GM18511 (cell line): ENCODE results near the gene VPS39.

Source experiments
- ATAC-seq: cut with Tn5 transposase; IDR thresholded peaks from one replicate; pipeline ENCODE4 v1.9.1; 2021; ENCODE audit warnings: mild to moderate bottlenecking, moderate library complexity; ENCODE audit not compliant: unreplicated experiment

The VPS39 gene

DNA sequence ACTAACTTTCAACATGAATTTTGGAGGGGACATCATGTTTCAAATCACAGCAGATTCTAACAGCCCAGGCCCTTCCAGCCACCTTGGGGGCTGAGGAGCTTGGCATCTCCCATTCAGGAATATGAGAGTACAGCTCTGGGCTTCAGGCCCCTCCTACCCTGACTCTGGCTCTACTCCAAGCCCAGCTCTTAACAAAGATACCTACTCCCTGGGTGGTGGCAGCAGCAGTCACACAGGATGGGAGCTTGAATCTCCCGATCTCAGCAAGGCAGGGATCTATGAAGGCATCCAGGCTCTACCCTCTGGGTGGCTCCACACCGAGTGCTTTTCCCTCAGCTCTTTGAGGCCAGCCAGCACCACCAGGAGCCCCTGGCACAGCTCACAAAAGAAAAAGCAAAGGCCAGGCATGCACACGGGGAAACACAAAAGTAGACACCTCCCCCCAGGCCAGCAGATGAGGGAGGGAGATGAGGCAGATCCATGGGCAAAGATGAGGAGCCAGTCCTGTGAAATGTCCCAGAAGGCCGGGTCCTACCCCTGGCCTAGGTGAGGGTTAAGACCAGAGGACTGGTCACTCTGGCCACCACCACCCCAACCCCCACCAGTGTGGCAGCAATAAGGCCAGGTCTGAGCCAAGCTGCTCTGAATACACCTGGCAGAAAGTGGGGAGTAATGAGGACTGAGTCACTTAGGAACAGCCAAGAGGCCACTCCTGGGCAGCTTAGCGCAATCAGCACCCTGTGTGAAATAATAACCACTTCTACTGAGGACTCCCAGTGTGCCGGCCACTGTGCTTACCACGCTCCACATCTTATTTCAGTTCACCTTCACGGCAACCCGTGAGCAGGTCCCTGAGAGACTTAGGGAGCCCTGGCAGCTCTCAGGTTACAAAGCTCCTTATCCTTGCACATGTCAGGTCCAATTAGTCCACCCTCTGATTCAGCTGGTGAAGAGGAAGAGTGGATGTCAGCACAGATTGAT is 76.0 kb downstream of the VPS39 start:
- no peak for ATAC-seq

DNA sequence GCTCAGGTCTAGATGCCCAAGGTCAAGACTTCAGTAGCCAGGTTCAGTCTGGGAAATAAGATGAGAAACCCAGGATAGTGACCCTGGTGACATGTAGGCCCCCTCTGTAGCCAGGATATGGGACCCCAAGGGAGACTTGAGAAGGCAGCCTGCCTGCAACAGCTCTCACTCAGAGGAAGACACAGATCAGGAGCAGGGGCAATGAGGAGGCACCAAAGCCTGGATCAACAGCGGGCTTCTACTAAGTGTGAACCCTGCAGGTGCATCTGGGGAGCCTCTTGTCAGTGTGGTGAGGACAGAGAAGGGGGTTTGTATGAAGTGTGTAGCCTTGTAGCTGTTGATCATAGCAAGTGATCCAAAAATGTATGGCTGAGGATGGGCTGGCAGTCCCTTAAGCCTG is 77.1 kb downstream of the VPS39 start:
- ATAC-seq, result no peak

DNA sequence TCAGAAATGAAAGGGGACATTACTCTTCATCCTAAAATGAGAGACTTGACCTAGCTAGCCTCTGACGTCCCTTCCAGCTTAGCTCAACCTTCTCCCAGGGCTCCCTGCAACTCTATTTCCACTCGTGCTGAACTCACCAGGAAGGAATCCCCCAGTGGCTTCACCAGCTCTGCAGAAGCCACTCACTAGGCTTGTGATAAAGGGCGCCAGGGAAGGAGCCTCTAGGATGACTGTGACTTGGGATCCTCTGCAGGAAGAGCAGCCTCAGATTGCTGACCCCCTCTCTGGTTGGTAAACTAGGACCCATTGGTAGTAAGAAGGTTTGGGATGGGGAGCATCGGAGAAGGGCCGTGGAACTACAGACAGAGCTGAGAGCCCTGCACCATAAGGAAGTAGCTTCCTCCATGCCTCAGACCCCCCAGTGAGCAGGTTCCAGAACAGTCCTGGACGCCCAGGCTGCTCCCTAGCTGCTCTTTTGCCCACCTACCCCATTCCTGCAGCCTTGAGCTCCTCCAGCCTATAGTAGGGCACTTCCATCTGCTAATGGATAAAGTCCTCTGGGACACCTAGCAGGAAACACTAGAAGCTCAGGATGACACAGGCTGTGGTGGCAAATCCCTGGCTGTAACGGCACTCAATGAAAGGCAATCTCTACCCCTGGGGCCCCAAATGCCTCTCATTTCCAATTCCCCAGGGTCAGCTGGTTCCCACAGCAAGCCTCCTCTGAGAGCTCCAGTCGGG is 77.7 kb downstream of the VPS39 start:
- ATAC-seq, result no peak

DNA sequence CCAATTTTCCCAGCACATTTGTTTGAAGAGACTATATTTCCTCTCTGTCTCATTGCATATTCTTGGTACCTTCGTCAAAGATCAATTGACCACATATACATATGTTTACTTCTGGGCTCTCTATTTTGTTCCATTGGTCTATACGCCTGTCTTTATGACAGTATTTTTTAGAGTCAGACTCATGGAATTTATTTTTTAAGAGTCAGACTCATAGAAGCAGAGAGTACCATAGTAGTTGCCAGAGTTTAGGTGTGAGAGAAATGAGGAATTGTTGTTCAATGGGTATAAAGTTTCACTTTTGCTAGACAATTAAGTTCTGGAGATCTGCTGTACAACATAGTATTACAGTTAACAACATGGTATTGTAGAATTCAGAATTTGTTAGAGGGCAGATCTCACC is 78.7 kb downstream of the VPS39 start:
- ATAC-seq, result no peak

DNA sequence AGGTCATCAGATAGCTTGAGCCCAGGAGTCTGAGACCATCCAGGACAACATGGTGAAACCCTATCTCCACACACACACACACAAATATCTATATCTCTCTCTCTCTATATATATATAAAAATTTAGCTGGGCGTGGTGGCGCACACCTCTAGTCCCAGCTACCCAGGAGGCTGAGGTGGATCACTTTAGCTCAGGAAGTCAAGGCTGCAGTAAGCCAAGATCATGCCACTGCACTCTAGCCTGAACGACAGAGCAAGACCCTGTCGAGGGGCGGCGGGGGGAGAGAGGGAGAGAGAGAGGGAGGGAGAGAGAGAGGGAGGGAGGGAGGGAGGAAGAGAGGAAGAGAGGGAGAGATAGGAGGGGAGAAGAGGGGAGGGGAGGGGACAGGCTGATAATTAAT is 79.6 kb downstream of the VPS39 start:
- no peak for ATAC-seq

DNA sequence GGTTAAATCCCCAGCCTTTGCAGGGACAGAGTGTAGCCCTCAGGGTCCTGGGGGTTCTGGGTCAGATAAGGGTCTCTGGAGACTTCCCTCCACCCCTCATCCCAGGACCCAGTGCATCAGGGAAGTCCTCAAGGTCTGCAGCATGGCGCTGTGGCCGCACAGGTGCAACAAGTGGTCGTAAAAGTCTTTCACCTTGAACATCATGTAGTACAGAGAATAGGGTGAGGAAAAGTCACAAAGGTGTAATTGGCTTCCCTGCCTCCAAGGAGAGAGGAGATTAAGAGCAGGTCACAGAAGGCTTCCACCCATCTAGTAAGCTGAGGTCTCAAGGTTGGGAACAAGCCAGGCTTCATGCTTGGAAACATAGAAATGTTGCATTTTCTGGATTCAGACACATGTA is 84.6 kb downstream of the VPS39 start:
- ATAC-seq, result no peak

DNA sequence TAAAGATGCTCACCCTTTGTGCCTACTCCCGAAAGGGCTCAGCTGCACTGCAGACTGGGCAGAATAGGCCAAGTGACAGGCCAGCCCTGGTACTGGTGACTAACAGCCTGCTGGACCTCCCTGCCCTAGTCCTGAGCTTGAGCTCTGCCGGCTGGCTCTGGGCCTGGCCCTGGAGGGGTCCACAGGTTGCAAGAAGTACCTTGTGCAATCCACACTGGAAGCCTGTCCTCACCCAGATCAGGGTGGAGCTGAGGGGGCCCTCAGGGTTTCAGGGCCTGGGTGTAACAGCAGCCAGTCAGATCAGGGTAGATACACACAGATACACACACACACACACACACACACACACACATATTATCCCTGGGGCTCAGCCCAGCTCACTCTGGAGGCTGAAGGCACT is 86.4 kb downstream of the VPS39 start:
- no peak for ATAC-seq

DNA sequence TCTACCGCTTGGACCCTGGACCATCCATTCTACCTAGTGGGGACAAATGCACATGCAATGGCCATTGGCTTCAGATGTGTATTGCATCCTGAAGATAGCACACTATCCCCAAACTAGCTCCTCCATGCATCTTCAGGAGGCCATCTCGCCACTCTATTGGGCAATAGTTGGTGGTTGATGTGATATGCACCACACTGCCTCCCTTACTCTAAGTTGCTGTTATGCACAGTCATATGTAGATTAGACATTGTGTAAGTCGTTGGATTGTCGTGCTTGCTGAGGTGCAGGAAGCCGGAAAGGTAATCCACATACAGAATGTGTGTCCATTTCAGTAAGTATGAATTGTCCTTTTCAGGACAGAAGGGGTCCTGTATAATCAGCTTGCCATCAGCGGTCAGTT is 87.1 kb downstream of the VPS39 start:
- no peak for ATAC-seq

DNA sequence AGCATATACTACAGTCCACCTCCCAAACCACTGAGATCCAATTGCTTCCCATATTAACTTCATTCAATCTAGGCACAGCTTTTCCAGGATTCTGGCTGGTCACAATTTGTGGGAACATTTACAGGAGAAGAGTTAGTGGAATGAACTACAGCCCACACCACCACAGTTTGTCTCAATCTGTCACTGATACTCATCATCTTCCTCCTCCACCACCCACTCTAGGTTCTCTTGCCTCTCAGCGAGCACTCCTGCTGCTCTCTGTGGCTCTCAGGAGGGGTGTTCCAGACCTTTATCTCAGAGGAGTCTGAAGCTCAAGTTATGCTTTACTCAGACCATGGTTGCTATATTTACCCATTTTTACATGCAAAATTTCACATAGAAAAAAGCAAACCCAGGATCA is 87.8 kb downstream of the VPS39 start:
- no peak for ATAC-seq

DNA sequence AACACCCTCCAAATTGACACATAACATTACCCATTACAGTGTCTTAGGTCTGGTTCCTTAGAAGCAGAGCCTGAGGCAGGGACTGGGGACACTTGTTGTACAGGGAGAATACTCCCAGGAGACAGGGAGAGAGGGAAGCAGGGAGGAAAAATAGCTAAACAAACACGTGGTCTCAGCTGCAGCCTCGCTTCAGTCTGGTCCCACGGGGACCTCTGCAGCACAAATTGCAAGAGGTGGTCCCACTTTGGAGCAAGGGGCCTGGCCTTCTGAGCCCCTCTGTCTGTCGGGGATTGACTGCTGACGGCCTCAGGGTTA is 88.7 kb downstream of the VPS39 start:
- no peak for ATAC-seq

DNA sequence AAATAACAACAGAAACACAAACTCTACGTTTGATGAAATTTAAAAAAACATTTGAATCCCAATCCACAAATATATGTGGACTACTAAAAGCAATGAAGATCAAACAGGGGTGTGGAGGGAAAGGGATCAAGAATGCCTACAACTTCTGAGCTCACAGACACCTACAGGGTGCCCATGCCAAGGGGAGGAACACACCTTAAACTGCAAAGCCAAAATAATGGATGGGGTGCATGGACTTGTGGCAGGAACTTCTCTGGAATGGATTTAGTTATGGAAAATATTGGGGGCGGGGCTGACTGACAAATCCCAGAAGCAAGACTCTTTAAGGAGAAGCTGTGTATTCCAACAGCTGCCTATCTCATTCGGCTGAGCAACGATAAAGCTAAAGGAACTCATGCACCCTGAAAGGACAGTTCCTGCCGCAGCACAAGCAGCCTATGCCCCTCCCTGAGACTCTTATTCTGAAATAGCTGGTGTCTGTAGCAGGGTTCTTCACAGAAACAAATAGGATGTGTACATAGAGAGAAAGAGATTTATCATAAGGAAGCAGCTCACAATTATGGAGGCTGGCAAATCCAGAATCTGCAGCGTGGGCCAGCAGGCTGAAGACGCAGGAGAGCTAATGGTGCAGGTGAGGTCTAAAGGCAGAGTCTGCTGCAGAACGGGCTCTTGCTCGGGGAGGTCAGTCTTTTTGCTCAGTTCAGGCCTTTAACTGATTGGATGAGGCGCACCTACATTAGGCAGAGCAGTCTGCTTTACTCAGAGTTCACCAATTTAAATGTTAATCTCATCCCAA is 89.3 kb downstream of the VPS39 start:
- ATAC-seq, result no peak

DNA sequence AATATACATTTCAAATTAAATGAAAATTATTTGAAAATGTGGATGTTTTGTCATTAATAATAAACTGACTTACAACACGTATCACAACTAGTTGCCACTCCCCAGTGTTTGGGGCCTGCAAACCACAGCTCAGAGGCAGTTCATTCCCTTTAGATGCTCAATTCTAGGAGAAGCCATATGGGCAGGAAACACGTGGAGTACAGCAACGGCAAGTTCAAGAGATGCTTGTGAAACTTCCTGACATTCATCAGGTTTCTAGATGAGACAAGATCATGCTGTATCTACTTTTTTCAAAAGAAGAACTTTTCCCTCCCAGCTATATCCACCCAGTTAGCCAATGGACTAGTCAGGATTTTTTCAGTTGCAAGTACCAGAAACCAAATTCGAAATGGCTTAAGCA is 96.2 kb downstream of the VPS39 start:
- ATAC-seq, result no peak

DNA sequence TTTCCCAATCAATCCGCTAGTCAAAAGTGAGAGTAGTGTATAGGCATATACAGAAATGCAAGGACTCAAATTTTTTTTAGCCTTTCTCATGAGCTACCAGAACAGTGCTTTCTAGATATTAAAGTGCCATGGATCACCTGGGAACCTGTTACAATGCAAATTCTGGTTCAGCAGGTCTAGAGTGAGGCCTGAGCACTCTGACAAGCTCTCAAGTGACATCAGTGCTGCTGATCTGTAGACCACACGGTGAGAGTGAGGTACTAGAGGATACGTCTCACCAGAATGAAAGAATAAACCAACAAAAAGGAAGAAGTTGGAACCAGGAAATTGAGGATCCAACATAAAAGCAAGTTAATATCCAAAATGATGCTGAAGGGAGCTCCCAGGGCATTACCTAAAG is 97.7 kb downstream of the VPS39 start:
- ATAC-seq, result no peak

DNA sequence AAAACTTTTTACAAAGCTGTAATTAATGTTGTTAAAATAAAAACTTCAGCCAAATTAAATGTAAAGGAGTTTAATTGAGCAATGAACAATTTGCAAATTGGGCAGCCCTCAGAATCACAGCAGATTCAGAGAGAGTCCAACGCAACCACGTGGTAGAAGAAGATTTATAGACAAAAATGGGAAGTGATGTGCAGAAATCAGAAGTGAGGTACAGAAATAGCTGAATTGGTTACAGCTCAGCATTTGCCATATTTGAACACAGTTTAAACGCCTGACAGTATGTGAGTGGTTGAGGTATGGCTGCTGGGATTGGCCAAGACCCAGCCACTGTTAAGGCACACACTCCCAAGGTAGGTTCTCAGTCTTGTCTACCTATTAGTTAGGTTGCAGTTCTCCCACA is 99.3 kb downstream of the VPS39 start:
- no peak for ATAC-seq
